SK-N-SH treated with all-trans-retinoic acid at 6 μM for 48 hours (cell line): ENCODE results near the gene PPP2R5B.

Experiments used
- ATAC-seq: fragments of 200-7000 bp; cut with Tn5 transposase; 3 replicates; pipeline ENCODE4 v1.9.1; 2020; ENCODE audit warnings: mild to moderate bottlenecking, moderate library complexity
- ARNTL ChIP-seq: fragments of 450-650 bp; formaldehyde crosslinking; IDR thresholded peaks from 2 replicates; pipeline ENCODE4 v1.5.0; 2020; ENCODE audit warnings: low read depth, mild to moderate bottlenecking, moderate library complexity, borderline replicate concordance
- BACH2 ChIP-seq: fragments of 250-450 bp; sonication (Bioruptor Pico); IDR thresholded peaks from 2 replicates; pipeline ENCODE4 v1.9.0; 2021; ENCODE audit warnings: mild to moderate bottlenecking, borderline replicate concordance
- CREB5 ChIP-seq: fragments of 250-450 bp; sonication (Bioruptor Pico); IDR thresholded peaks from 2 replicates; pipeline ENCODE4 v1.5.1; 2020; ENCODE audit warnings: low read depth, mild to moderate bottlenecking, moderate library complexity
- CSDC2 ChIP-seq: fragments of 250-450 bp; sonication (Bioruptor Pico); IDR thresholded peaks from 2 replicates; pipeline ENCODE4 v1.5.0; 2020; ENCODE audit warnings: mild to moderate bottlenecking, moderate library complexity
- CSRNP3 ChIP-seq: fragments of 250-450 bp; sonication (Bioruptor Pico); IDR thresholded peaks from 2 replicates; pipeline ENCODE4 v1.5.1; 2021; ENCODE audit warnings: mild to moderate bottlenecking, moderate library complexity
- ESRRG ChIP-seq: fragments of 250-450 bp; sonication (Bioruptor Pico); IDR thresholded peaks from 2 replicates; pipeline ENCODE4 v1.6.1; 2021; ENCODE audit warnings: mild to moderate bottlenecking
- GLIS3 ChIP-seq: fragments of 250-450 bp; sonication (Bioruptor Pico); IDR thresholded peaks from 2 replicates; pipeline ENCODE4 v1.5.0; 2020; ENCODE audit warnings: mild to moderate bottlenecking, moderate library complexity
- ISL1 ChIP-seq: fragments of 250-450 bp; sonication (Bioruptor Pico); IDR thresholded peaks from 2 replicates; pipeline ENCODE4 v2.1.2; 2022; ENCODE audit warnings: mild to moderate bottlenecking, moderate library complexity
- OSR1 ChIP-seq: fragments of 250-450 bp; sonication (Bioruptor Pico); IDR thresholded peaks from 2 replicates; pipeline ENCODE4 v1.8.0; 2022; ENCODE audit warnings: moderate library complexity, mild to moderate bottlenecking, inconsistent platforms
- PPARA ChIP-seq: fragments of 250-450 bp; sonication (Bioruptor Pico); IDR thresholded peaks from 2 replicates; pipeline ENCODE4 v1.5.0; 2020; ENCODE audit warnings: mild to moderate bottlenecking, borderline replicate concordance
- RARB ChIP-seq: fragments of 250-450 bp; sonication (Bioruptor Pico); IDR thresholded peaks from 2 replicates; pipeline ENCODE4 v1.8.0; 2021; ENCODE audit warnings: mild to moderate bottlenecking, moderate library complexity
- SNAI2 ChIP-seq: fragments of 250-450 bp; sonication (Bioruptor Pico); IDR thresholded peaks from 2 replicates; pipeline ENCODE4 v1.5.0; 2020; ENCODE audit warnings: mild to moderate bottlenecking, moderate library complexity
- TCF4 ChIP-seq: fragments of 250-450 bp; sonication (Bioruptor Pico); IDR thresholded peaks from 2 replicates; pipeline ENCODE4 v1.8.0; 2021; ENCODE audit warnings: mild to moderate bottlenecking, moderate library complexity, borderline replicate concordance
- TOX ChIP-seq: fragments of 250-450 bp; sonication (Bioruptor Pico); IDR thresholded peaks from 2 replicates; pipeline ENCODE4 v1.8.0; 2021; ENCODE audit warnings: mild to moderate bottlenecking, moderate library complexity, borderline replicate concordance
- ZC3H10 ChIP-seq: fragments of 250-450 bp; sonication (Bioruptor Pico); IDR thresholded peaks from 2 replicates; pipeline ENCODE4 v1.5.1; 2021; ENCODE audit warnings: mild to moderate bottlenecking, moderate library complexity
- ZFP3 ChIP-seq: fragments of 250-450 bp; sonication (Bioruptor Pico); IDR thresholded peaks from 2 replicates; pipeline ENCODE4 v1.5.0; 2020; ENCODE audit warnings: mild to moderate bottlenecking, moderate library complexity
- ZFP30 ChIP-seq: fragments of 450-650 bp; formaldehyde crosslinking; IDR thresholded peaks from 2 replicates; pipeline ENCODE4 v1.5.0; 2022; ENCODE audit warnings: mild to moderate bottlenecking, moderate library complexity
- ZNF565 ChIP-seq: fragments of 450-650 bp; formaldehyde crosslinking; conservative IDR thresholded peaks from 2 replicates; pipeline ENCODE4 v1.5.0; 2020; ENCODE audit warnings: low read depth, mild to moderate bottlenecking, moderate library complexity
- ZNF70 ChIP-seq: fragments of 450-650 bp; formaldehyde crosslinking; IDR thresholded peaks from 2 replicates; pipeline ENCODE4 v1.5.0; 2020; ENCODE audit warnings: mild to moderate bottlenecking, moderate library complexity
- ZNF8 ChIP-seq: fragments of 450-650 bp; formaldehyde crosslinking; IDR thresholded peaks from 2 replicates; pipeline ENCODE4 v1.5.0; 2020; ENCODE audit warnings: mild to moderate bottlenecking, moderate library complexity
- TF ChIP-seq, protein P1 (sequence below): fragments of 250-450 bp; sonication (Bioruptor Pico); IDR thresholded peaks from 2 replicates; pipeline ENCODE4 v1.8.0; 2020; ENCODE audit warnings: mild to moderate bottlenecking, moderate library complexity, borderline replicate concordance

The PPP2R5B gene

GRCh38 chr11:64879244-64879900 is 45.1 kb upstream of the PPP2R5B start (continued):
- TF ChIP-seq, protein P1, sequence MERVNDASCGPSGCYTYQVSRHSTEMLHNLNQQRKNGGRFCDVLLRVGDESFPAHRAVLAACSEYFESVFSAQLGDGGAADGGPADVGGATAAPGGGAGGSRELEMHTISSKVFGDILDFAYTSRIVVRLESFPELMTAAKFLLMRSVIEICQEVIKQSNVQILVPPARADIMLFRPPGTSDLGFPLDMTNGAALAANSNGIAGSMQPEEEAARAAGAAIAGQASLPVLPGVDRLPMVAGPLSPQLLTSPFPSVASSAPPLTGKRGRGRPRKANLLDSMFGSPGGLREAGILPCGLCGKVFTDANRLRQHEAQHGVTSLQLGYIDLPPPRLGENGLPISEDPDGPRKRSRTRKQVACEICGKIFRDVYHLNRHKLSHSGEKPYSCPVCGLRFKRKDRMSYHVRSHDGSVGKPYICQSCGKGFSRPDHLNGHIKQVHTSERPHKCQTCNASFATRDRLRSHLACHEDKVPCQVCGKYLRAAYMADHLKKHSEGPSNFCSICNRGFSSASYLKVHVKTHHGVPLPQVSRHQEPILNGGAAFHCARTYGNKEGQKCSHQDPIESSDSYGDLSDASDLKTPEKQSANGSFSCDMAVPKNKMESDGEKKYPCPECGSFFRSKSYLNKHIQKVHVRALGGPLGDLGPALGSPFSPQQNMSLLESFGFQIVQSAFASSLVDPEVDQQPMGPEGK (CRISPR knock-in tag) = no peak

GRCh38 chr11:64880240-64881001 is 44.1 kb upstream of the PPP2R5B start:
- ATAC-seq = no peak
- no peak for TF ChIP-seq ZFP3
- TF ChIP-seq BACH2 (CRISPR knock-in tag) = no peak
- TF ChIP-seq ZNF70 (CRISPR knock-in tag) = no peak
- TF ChIP-seq OSR1 = no peak
- no peak for TF ChIP-seq ZFP30 (CRISPR knock-in tag)
- TF ChIP-seq ZNF8 (CRISPR knock-in tag) = no peak
- TF ChIP-seq ARNTL (CRISPR knock-in tag) = no peak
- no peak for TF ChIP-seq CSRNP3
- no peak for TF ChIP-seq SNAI2 (CRISPR knock-in tag)

- no peak for ATAC-seq
- TF ChIP-seq RARB (CRISPR knock-in tag) (no peak), ZFP3 (no peak), ZNF565 (CRISPR knock-in tag) (no peak), ZNF70 (CRISPR knock-in tag) (no peak), TOX (no peak), BACH2 (CRISPR knock-in tag) (no peak), SNAI2 (CRISPR knock-in tag) (no peak), CSRNP3 (no peak), ZNF8 (CRISPR knock-in tag) (no peak), ZC3H10 (CRISPR knock-in tag) (no peak), CSDC2 (CRISPR knock-in tag) (no peak), PPARA (CRISPR knock-in tag) (no peak), CREB5 (no peak), ISL1 (CRISPR knock-in tag) (no peak), ARNTL (CRISPR knock-in tag) (no peak)
- TF ChIP-seq, protein P1 (CRISPR knock-in tag) = no peak
Observed at GRCh38 chr11:64881476-64881875, 43.0 kb upstream of the PPP2R5B start.

DNA sequence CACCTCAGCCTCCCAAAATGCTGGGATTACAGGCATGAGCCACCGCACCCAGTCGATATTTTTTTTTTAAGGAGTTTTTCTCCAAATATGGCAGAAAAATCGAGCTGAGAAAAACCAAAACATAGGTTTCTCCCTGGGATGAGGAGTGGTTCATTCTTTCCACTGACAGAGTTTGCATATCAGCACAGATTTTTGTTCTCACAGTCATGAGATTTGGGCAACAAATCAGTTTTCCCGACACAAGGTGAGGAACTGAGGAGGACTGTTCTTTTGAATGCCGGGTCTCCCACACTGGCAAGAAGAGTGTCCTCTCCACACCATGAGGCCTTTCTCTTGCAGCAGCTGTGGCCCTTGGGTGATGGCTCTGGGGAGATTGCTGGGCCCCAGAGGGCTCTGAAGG is 42.2 kb upstream of the PPP2R5B start:
- ATAC-seq = no peak
- TF ChIP-seq ARNTL (CRISPR knock-in tag) (no peak), ESRRG (CRISPR knock-in tag) (no peak), ZFP30 (CRISPR knock-in tag) (no peak), CREB5 (no peak), SNAI2 (CRISPR knock-in tag) (no peak), ISL1 (CRISPR knock-in tag) (no peak), ZNF565 (CRISPR knock-in tag) (no peak), RARB (CRISPR knock-in tag) (no peak), ZNF70 (CRISPR knock-in tag) (no peak), TCF4 (CRISPR knock-in tag) (no peak), CSDC2 (CRISPR knock-in tag) (no peak), TOX (no peak), ZFP3 (no peak), GLIS3 (CRISPR knock-in tag) (no peak), PPARA (CRISPR knock-in tag) (no peak)
- TF ChIP-seq, protein P1 (CRISPR knock-in tag) = no peak
